Skeletal muscle satellite cell (primary cell): Measurements from ENCODE around the gene AP4B1.

ENCODE experiments used
- H3K27me3 ChIP-seq: 2 replicates; pipeline ENCODE4 v1.7.0; 2013; ENCODE audit warnings: low read length; ENCODE audit not compliant: control insufficient read depth, insufficient read depth
- H3K36me3 ChIP-seq: 2 replicates; pipeline ENCODE4 v1.7.0; 2013; ENCODE audit warnings: mild to moderate bottlenecking, control low read depth, low read length; ENCODE audit not compliant: insufficient read depth
- H3K4me1 ChIP-seq: 2 replicates; pipeline ENCODE4 v1.7.0; 2013; ENCODE audit warnings: low read length; ENCODE audit not compliant: control insufficient read depth, insufficient read depth
- H3K4me2 ChIP-seq: 2 replicates; pipeline ENCODE4 v1.7.0; 2013; ENCODE audit warnings: mild to moderate bottlenecking, low read length
- H3K4me3 ChIP-seq: 2 replicates; pipeline ENCODE4 v1.7.0; 2013; ENCODE audit warnings: low read length
- H3K9ac ChIP-seq: 2 replicates; pipeline ENCODE4 v1.7.0; 2013; ENCODE audit warnings: mild to moderate bottlenecking, low read depth, low read length, moderate library complexity
- H3K9me3 ChIP-seq: replicated peaks from 2 replicates; pipeline ENCODE4 v1.7.0; 2013; ENCODE audit warnings: mild to moderate bottlenecking, control low read depth, low read length

The AP4B1 gene

DNA sequence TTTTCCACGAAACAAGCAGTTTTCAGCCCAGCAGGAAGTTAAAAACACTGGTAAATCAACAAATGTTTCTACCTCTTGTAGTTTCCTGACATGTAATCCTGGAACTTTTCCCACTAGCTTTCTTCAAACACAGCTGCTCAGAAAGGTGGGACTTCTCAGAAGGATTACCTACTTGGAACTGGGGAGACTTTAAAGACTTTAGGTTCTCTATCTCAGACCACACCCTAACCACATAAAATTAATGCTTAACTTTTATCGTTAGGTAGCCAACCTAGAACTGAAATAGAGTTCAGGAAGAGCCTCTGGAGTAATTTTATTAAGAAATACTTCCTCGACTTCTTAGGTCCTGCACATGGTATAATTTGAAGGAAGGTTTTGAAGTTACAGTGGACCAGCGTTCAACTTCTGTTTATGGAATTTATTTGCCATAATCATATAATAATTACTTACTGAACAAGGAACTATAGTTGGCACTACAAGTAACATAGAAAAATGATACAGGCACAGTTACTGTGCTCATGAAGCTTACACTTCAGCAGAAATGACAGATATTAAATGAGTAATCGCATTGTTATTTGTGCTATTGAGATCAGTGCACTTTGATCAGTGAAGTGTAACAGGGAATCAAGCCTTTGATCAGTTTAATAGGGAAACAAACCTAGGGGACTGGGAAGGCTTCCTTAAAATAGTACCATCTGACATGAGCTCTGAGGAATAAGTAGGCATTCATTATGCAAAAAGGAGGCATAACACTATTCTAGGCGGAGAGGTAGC, 17.0 kb downstream of the AP4B1 start, which contains the start of gene BCL2L15:
Gene BCL2L15, minus strand, starts transcription at position 180 of the 774 bp plus-strand sequence. CDS start 206 bp downstream, outside the sequence.
- H3K4me3 ChIP-seq, result no peak within 1 kb of the TSS
- no peaks in the 10 kb centered on the region for H3K27me3 ChIP-seq
- H3K9ac ChIP-seq, result no peak within 1 kb of the TSS
- no peak within 1 kb of the TSS for H3K4me2 ChIP-seq
- H3K36me3 ChIP-seq, result no peaks in the 10 kb centered on the region
- H3K4me1 ChIP-seq, result no peaks in the 10 kb centered on the region
- H3K9me3 ChIP-seq, result no peaks in the 10 kb centered on the region

- Histone ChIP-seq H3K4me2 (no peak overlapping the region), H3K36me3 (no peaks in the 10 kb centered on the region), H3K4me3 (no peak overlapping the region), H3K4me1 (no peaks in the 10 kb centered on the region), H3K9me3 (no peaks in the 10 kb centered on the region), H3K9ac (no peak overlapping the region), H3K27me3 (no peaks in the 10 kb centered on the region)
These were observed 17.9 kb downstream of the AP4B1 start for GRCh38 chr1:113886417-113887401.

DNA sequence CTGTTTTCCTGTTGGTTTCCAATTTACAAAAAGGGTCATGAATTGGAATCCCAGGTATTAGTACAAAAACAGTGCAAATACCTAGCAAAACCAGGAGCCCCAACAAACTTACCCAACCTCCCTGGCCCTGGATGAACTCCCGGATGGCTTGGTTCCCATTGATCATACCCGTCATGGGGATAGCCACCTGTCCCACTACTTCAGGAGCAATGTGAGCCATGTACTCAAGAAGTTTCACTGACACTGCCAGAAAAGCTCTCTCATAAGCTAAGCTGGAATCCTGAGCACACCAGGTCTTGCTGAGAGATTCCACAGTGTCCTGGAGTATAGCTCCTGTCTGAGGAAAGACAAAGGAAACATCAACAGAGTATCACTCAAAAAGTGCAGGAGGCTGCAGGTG, 22.9 kb downstream of the AP4B1 start:
- no peak overlapping the region for H3K4me2 ChIP-seq
- no peaks in the 10 kb centered on the region for H3K4me1 ChIP-seq
- H3K4me3 ChIP-seq, result no peak overlapping the region
- H3K36me3 ChIP-seq, result no peaks in the 10 kb centered on the region
- H3K9ac ChIP-seq, result no peak overlapping the region
- H3K9me3 ChIP-seq, result no peaks in the 10 kb centered on the region
- no peaks in the 10 kb centered on the region for H3K27me3 ChIP-seq

GRCh38 chr1:113879739-113880038, 24.9 kb downstream of the AP4B1 start:
- H3K4me3 ChIP-seq, result no peak overlapping the region
- H3K36me3 ChIP-seq, result no peaks in the 10 kb centered on the region
- H3K4me2 ChIP-seq, result no peak overlapping the region
- H3K4me1 ChIP-seq, result no peaks in the 10 kb centered on the region
- H3K27me3 ChIP-seq, result no peaks in the 10 kb centered on the region
- no peak overlapping the region for H3K9ac ChIP-seq
- H3K9me3 ChIP-seq, result no peaks in the 10 kb centered on the region

DNA sequence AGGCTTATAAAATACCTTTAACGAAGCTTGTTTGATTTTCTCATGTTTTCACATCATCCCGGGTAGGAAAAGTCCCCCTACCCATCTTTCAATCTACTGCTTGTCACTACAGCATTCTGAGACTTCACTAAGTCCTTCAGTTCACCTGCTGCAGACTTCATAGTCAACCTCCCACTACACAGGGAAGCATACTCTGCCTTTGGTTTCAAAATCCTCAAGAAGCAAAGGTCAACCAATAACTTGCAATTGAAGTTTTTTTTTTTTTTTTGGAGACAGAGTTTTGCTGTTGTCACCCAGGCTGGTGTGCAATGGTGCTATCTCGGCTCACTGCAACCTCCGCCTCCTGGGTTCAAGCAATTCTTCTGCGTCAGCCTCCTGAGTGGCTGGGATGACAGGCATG, 28.4 kb downstream of the AP4B1 start:
- no peaks in the 10 kb centered on the region for H3K9me3 ChIP-seq
- peaks cover 8% of the 10 kb centered on the region for H3K4me1 ChIP-seq
- H3K4me2 ChIP-seq, result no peak overlapping the region
- no peaks in the 10 kb centered on the region for H3K27me3 ChIP-seq
- H3K4me3 ChIP-seq, result no peak overlapping the region
- no peak overlapping the region for H3K9ac ChIP-seq
- no peaks in the 10 kb centered on the region for H3K36me3 ChIP-seq

- Histone ChIP-seq H3K4me2 (no peak overlapping the region), H3K9me3 (no peaks in the 10 kb centered on the region), H3K4me3 (no peak overlapping the region), H3K36me3 (no peaks in the 10 kb centered on the region), H3K4me1 (peaks cover 9% of the 10 kb centered on the region), H3K9ac (no peak overlapping the region), H3K27me3 (no peaks in the 10 kb centered on the region)
These were observed 28.9 kb downstream of the AP4B1 start for GRCh38 chr1:113875714-113876113.

- peaks cover 9% of the 10 kb centered on the region for H3K4me1 ChIP-seq
- H3K4me3 ChIP-seq, result no peak overlapping the region
- H3K36me3 ChIP-seq, result no peaks in the 10 kb centered on the region
- no peaks in the 10 kb centered on the region for H3K27me3 ChIP-seq
- H3K9ac ChIP-seq, result no peak overlapping the region
- H3K9me3 ChIP-seq, result no peaks in the 10 kb centered on the region
- H3K4me2 ChIP-seq, result no peak overlapping the region
These were observed 30.4 kb downstream of the AP4B1 start for GRCh38 chr1:113874012-113874879.

- Histone ChIP-seq H3K36me3 (no peaks in the 10 kb centered on the region), H3K9ac (no peak overlapping the region), H3K4me1 (peaks cover 23% of the 10 kb centered on the region), H3K4me2 (no peak overlapping the region), H3K9me3 (no peaks in the 10 kb centered on the region), H3K27me3 (no peaks in the 10 kb centered on the region), H3K4me3 (no peak overlapping the region)
These were observed 32.2 kb downstream of the AP4B1 start for GRCh38 chr1:113872219-113872935.

- peaks cover 23% of the 10 kb centered on the region for H3K4me1 ChIP-seq
- H3K9ac ChIP-seq, result no peak within 1 kb of the TSS
- peak within 1 kb of the TSS; percentile 2 for H3K4me3 ChIP-seq
These were observed 32.9 kb downstream of the AP4B1 start, which contains the start of gene PTPN22 for GRCh38 chr1:113871597-113872113. Gene PTPN22 (minus strand): TSS chr1:113871712.

GRCh38 chr1:113870778-113871177, 33.8 kb downstream of the AP4B1 start:
- Histone ChIP-seq H3K4me1 (peaks cover 23% of the 10 kb centered on the region), H3K4me2 (no peak overlapping the region), H3K9ac (no peak overlapping the region), H3K36me3 (no peaks in the 10 kb centered on the region), H3K4me3 (no peak overlapping the region), H3K27me3 (no peaks in the 10 kb centered on the region), H3K9me3 (no peaks in the 10 kb centered on the region)

More at GRCh38 chr1:113871597-113872113, 32.9 kb downstream of the AP4B1 start, which contains the start of gene PTPN22:
- no peaks in the 10 kb centered on the region for H3K9me3 ChIP-seq
- no peaks in the 10 kb centered on the region for H3K36me3 ChIP-seq
- H3K27me3 ChIP-seq, result no peaks in the 10 kb centered on the region
- H3K4me2 ChIP-seq, result peak within 1 kb of the TSS; percentile 43
